HG03342 (cell line): ENCODE data around the gene SPINK4.

Source experiments
- ATAC-seq: cut with Tn5 transposase; IDR thresholded peaks from one replicate; pipeline ENCODE4 v1.9.1; 2021; ENCODE audit warnings: mild to moderate bottlenecking, moderate library complexity; ENCODE audit not compliant: unreplicated experiment

SPINK4 gene

GRCh38 chr9:33229359-33230114 is 10.4 kb upstream of the SPINK4 start:
- no peak for ATAC-seq

- ATAC-seq = no peak
These were observed 9.0 kb upstream of the SPINK4 start for GRCh38 chr9:33230756-33231622.

- ATAC-seq = no peak
These were observed 8.4 kb upstream of the SPINK4 start for GRCh38 chr9:33231623-33231942.

- no peak for ATAC-seq
These were observed 7.2 kb upstream of the SPINK4 start for GRCh38 chr9:33232815-33233214.

- ATAC-seq = no peak
These were observed 6.2 kb upstream of the SPINK4 start for GRCh38 chr9:33233626-33234342.

- no peak for ATAC-seq
These were observed 5.2 kb upstream of the SPINK4 start for GRCh38 chr9:33234511-33235467.

GRCh38 chr9:33236571-33236970 is 3.4 kb upstream of the SPINK4 start:
- ATAC-seq = no peak

GRCh38 chr9:33241298-33241697 is 1.3 kb downstream of the SPINK4 start:
- no peak for ATAC-seq

- ATAC-seq = no peak
These were observed 2.7 kb downstream of the SPINK4 start for GRCh38 chr9:33242609-33243134.

- no peak for ATAC-seq
These were observed 4.3 kb downstream of the SPINK4 start for GRCh38 chr9:33244137-33244784.

- no peak for ATAC-seq
These were observed 5.4 kb downstream of the SPINK4 start for GRCh38 chr9:33245341-33245740.

- no peak for ATAC-seq
These were observed 6.4 kb downstream of the SPINK4 start for GRCh38 chr9:33246269-33246860.

GRCh38 chr9:33248606-33249005 is 8.6 kb downstream of the SPINK4 start:
- ATAC-seq = no peak

GRCh38 chr9:33249087-33249658 is 9.2 kb downstream of the SPINK4 start:
- peak; percentile 52 for ATAC-seq

GRCh38 chr9:33249983-33250382 is 10.0 kb downstream of the SPINK4 start:
- ATAC-seq = no peak

- ATAC-seq = no peak
These were observed 10.6 kb downstream of the SPINK4 start for GRCh38 chr9:33250458-33250995.

GRCh38 chr9:33254211-33254610 is 14.2 kb downstream of the SPINK4 start:
- no peak for ATAC-seq

- no peak for ATAC-seq
These were observed 15.0 kb downstream of the SPINK4 start for GRCh38 chr9:33255014-33255413.

GRCh38 chr9:33255471-33255870 is 15.5 kb downstream of the SPINK4 start:
- no peak for ATAC-seq
